ENCODE results near the gene LRRC4.

The LRRC4 gene

DNA sequence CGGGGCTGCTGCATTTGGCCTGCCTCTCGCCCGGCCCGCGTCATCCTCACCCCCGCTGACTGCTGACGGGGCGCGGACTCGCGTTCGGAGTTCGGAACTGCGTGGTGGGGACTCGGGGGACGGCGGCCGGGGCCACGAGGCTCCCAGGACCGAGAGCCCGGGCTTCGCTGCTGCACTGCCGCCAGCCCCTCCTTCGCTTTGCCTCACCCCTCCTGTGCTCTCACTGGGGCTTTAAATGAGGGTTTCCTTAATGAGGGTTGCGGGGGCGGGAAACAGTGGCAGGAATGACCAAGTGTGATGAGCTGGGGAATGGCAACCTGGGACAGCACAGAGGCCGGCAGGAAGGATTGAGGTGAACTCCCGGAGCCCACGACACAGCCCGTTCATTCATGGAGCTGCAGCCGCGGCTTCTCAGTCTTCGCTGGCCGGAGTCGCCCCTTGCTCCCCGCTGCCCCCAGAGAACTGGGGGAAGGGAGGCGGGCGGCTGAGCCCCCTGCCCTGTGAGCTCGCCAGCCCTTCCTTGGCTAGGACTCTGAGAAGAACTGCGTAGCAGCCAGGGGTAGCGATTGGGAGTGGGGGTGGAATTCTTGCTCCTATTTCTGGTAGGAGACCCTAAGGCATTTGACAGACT, 1.5 kb upstream of the LRRC4 start (continued):
- peak; percentile 70 for TF ChIP-seq ZFHX2 (tag by site-specific recombination; conservative IDR thresholded peaks at IDR 0.05)

DNA sequence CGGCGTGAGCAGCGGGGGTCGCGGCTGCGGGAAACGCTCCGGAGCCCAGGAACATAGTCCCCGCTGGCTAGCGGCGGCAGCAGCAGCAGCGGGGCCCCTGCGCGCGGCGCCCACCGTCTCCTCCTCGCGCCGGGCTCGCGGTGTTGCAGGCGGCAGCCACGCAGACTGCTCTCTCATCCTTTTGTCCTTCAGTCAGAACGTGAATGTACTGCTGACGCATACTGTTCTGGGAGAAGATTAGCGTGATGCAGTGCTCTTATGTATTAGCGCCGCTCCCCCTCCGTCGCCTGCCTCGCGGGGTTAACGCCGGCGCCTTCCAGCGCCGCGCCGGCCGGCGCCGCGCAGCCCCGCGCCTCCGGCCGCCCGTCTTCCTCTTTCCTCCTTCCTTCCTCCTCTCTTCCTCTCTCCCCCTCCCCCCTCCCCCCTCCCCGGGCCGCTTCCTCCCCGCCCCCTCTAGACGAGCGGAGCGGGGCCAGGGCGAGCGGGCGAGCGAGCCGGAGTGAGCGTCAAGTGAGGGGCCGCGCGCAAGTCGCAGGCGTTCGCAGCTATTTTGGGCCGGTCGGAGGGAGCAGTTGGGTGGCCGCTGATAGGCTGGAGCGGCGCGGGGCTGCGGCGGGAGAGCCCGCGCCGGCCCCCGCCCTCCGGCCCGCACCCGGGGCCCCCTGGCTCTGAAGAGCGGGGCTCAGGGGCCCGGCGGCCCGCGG, 816 bp upstream of the LRRC4 start:
- CTCF ChIA-PET, result interaction anchor here (1.2 to 6.2 kb wide), 2 partner anchors 9 to 177 kb away, joined by 7 to 69 read pairs; no protein-coding TSS in a partner anchor
- Histone ChIP-seq H3K4me3 (ENCODE audit: low read depth, low read length) (peak overlapping the region; percentile 45), H3K9me3 (ENCODE audit: control insufficient read depth, insufficient read depth, low read depth, low read length) (no peaks in the 10 kb centered on the region), H3K4me1 (ENCODE audit: control insufficient read depth, insufficient read depth, low read length) (no peaks in the 10 kb centered on the region; the same call in none of the 2 replicates), H3K36me3 (ENCODE audit: control insufficient read depth in 2 of 2, insufficient read depth in 1 of 2, low read length in 2 of 2) (peaks cover 0 to 11% of the 10 kb centered on the region in 2 experiments; a peak in 1 of 3 replicates), H3K27ac (ENCODE audit: extremely low read depth, low read depth, low read length) (no peak overlapping the region; the same call in 1 of the 2 replicates)
- POLR2A ChIA-PET, result no interaction called here
- TF ChIP-seq SCRT2 (tag by site-specific recombination; IDR thresholded peaks at IDR 0.05) (no peak), ZNF610 (tag by site-specific recombination; IDR thresholded peaks at IDR 0.05; ENCODE audit: borderline replicate concordance) (0 out of 2 replicates have a peak, but pooled peaks have one; percentile 28), ZNF521 (tag by site-specific recombination; IDR thresholded peaks at IDR 0.05) (no peak), GLIS2 (tag by site-specific recombination; IDR thresholded peaks at IDR 0.05) (no peak), ZBTB20 (tag by site-specific recombination; IDR thresholded peaks at IDR 0.05) (peak; percentile 58; the same call in 1 of the 2 replicates), ZNF596 (tag by site-specific recombination; IDR thresholded peaks at IDR 0.05) (0 out of 2 replicates have a peak, but pooled peaks have one; percentile 29), ZNF16 (tag by site-specific recombination; IDR thresholded peaks at IDR 0.05; ENCODE audit: low read depth) (no peak), ZIC2 (tag by site-specific recombination; IDR thresholded peaks at IDR 0.05) (peak; percentile 59), ZBTB48 (tag by site-specific recombination; IDR thresholded peaks at IDR 0.05) (no peak), ZNF292 (tag by site-specific recombination; IDR thresholded peaks at IDR 0.05; ENCODE audit: borderline replicate concordance, low read depth) (no peak), ZNF501 (tag by site-specific recombination; IDR thresholded peaks at IDR 0.05) (no peak), PRDM1 (tag by site-specific recombination; IDR thresholded peaks at IDR 0.05) (no peak), TRIM28 (IDR thresholded peaks at IDR 0.05; ENCODE audit: borderline replicate concordance, low read length) (no peak), MEIS1 (CRISPR knock-in tag; IDR thresholded peaks at IDR 0.05; ENCODE audit: borderline replicate concordance) (no peak), ZNF558 (tag by site-specific recombination; IDR thresholded peaks at IDR 0.05) (no peak), ZNF366 (tag by site-specific recombination; conservative IDR thresholded peaks at IDR 0.05) (peak; percentile 39; the same call in 1 of the 2 replicates), ZNF529 (tag by site-specific recombination; IDR thresholded peaks at IDR 0.05; ENCODE audit: insufficient replicate concordance) (no peak), ZNF10 (tag by site-specific recombination; IDR thresholded peaks at IDR 0.05) (peak; percentile 19; the same call in 1 of the 2 replicates), IKZF3 (tag by site-specific recombination; IDR thresholded peaks at IDR 0.05) (no peak), ZNF785 (tag by site-specific recombination; IDR thresholded peaks at IDR 0.05) (no peak)
- TF ChIP-seq, protein P1, sequence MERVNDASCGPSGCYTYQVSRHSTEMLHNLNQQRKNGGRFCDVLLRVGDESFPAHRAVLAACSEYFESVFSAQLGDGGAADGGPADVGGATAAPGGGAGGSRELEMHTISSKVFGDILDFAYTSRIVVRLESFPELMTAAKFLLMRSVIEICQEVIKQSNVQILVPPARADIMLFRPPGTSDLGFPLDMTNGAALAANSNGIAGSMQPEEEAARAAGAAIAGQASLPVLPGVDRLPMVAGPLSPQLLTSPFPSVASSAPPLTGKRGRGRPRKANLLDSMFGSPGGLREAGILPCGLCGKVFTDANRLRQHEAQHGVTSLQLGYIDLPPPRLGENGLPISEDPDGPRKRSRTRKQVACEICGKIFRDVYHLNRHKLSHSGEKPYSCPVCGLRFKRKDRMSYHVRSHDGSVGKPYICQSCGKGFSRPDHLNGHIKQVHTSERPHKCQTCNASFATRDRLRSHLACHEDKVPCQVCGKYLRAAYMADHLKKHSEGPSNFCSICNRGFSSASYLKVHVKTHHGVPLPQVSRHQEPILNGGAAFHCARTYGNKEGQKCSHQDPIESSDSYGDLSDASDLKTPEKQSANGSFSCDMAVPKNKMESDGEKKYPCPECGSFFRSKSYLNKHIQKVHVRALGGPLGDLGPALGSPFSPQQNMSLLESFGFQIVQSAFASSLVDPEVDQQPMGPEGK (tag by site-specific recombination; IDR thresholded peaks at IDR 0.05), result peak; percentile 7; the same call in 1 of the 2 replicates
- TF ChIP-seq, protein P2, sequence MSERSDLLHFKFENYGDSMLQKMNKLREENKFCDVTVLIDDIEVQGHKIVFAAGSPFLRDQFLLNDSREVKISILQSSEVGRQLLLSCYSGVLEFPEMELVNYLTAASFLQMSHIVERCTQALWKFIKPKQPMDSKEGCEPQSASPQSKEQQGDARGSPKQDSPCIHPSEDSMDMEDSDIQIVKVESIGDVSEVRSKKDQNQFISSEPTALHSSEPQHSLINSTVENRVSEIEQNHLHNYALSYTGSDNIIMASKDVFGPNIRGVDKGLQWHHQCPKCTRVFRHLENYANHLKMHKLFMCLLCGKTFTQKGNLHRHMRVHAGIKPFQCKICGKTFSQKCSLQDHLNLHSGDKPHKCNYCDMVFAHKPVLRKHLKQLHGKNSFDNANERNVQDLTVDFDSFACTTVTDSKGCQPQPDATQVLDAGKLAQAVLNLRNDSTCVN (tag by site-specific recombination; optimal IDR thresholded peaks at IDR 0.05), result peak; percentile 58
- TF ChIP-seq, protein P3, sequence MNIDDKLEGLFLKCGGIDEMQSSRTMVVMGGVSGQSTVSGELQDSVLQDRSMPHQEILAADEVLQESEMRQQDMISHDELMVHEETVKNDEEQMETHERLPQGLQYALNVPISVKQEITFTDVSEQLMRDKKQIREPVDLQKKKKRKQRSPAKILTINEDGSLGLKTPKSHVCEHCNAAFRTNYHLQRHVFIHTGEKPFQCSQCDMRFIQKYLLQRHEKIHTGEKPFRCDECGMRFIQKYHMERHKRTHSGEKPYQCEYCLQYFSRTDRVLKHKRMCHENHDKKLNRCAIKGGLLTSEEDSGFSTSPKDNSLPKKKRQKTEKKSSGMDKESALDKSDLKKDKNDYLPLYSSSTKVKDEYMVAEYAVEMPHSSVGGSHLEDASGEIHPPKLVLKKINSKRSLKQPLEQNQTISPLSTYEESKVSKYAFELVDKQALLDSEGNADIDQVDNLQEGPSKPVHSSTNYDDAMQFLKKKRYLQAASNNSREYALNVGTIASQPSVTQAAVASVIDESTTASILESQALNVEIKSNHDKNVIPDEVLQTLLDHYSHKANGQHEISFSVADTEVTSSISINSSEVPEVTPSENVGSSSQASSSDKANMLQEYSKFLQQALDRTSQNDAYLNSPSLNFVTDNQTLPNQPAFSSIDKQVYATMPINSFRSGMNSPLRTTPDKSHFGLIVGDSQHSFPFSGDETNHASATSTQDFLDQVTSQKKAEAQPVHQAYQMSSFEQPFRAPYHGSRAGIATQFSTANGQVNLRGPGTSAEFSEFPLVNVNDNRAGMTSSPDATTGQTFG (tag by site-specific recombination; IDR thresholded peaks at IDR 0.05; ENCODE audit: borderline replicate concordance), result no peak
- TF ChIP-seq, protein P4, sequence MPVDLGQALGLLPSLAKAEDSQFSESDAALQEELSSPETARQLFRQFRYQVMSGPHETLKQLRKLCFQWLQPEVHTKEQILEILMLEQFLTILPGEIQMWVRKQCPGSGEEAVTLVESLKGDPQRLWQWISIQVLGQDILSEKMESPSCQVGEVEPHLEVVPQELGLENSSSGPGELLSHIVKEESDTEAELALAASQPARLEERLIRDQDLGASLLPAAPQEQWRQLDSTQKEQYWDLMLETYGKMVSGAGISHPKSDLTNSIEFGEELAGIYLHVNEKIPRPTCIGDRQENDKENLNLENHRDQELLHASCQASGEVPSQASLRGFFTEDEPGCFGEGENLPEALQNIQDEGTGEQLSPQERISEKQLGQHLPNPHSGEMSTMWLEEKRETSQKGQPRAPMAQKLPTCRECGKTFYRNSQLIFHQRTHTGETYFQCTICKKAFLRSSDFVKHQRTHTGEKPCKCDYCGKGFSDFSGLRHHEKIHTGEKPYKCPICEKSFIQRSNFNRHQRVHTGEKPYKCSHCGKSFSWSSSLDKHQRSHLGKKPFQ (tag by site-specific recombination; IDR thresholded peaks at IDR 0.05), result no peak
- TF ChIP-seq, protein P5, sequence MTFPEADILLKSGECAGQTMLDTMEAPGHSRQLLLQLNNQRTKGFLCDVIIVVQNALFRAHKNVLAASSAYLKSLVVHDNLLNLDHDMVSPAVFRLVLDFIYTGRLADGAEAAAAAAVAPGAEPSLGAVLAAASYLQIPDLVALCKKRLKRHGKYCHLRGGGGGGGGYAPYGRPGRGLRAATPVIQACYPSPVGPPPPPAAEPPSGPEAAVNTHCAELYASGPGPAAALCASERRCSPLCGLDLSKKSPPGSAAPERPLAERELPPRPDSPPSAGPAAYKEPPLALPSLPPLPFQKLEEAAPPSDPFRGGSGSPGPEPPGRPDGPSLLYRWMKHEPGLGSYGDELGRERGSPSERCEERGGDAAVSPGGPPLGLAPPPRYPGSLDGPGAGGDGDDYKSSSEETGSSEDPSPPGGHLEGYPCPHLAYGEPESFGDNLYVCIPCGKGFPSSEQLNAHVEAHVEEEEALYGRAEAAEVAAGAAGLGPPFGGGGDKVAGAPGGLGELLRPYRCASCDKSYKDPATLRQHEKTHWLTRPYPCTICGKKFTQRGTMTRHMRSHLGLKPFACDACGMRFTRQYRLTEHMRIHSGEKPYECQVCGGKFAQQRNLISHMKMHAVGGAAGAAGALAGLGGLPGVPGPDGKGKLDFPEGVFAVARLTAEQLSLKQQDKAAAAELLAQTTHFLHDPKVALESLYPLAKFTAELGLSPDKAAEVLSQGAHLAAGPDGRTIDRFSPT (tag by site-specific recombination; IDR thresholded peaks at IDR 0.05), result no peak

Data from HEK293 (cell line).